Astrocyte (in vitro differentiated cells and primary cell): ENCODE data around the gene TRANK1. TPM values are rescaled to one million over a fixed set of nuclear protein-coding genes. Genes with fewer than 3 reads are reported as not detected.

Experiments used
- DNase-seq: peaks from one replicate; pipeline ENCODE4 v3.0.0-alpha.2; 2010; ENCODE audit warnings: low read depth
- FAIRE-seq: peaks from 2 replicates; lab custom pipeline; 2011; peaks lifted over from hg19 to GRCh38; lab: Jason Lieb, UNC
- H2AFZ ChIP-seq: 2 replicates; pipeline ENCODE4 v1.6.0; 2012; ENCODE audit warnings: low read depth, low read length, inconsistent platforms
- H3K27ac ChIP-seq: 2 replicates; pipeline ENCODE4 v1.5.1; 2011; ENCODE audit warnings: low read depth, low read length, inconsistent platforms
- H3K27me3 ChIP-seq: 2 replicates; pipeline ENCODE4 v1.6.0; 2011; ENCODE audit warnings: low read length, inconsistent platforms; ENCODE audit not compliant: insufficient read depth
- H3K36me3 ChIP-seq: 2 replicates; pipeline ENCODE4 v1.5.1; 2011; ENCODE audit warnings: low read length, inconsistent platforms; ENCODE audit not compliant: insufficient read depth
- H3K4me1 ChIP-seq: 2 replicates; pipeline ENCODE4 v1.5.1; 2011; ENCODE audit warnings: low read length, inconsistent platforms; ENCODE audit not compliant: insufficient read depth
- H3K4me2 ChIP-seq: 2 replicates; pipeline ENCODE4 v1.6.0; 2012; ENCODE audit warnings: low read length, inconsistent platforms
- H3K4me3 ChIP-seq: 2 replicates; pipeline ENCODE4 v1.5.1; 2011; ENCODE audit warnings: low read depth, mild to moderate bottlenecking, low read length, inconsistent platforms; ENCODE audit not compliant: insufficient read depth
- H3K79me2 ChIP-seq: 2 replicates; pipeline ENCODE4 v1.6.0; 2012; ENCODE audit warnings: mild to moderate bottlenecking, low read length, inconsistent platforms; ENCODE audit not compliant: insufficient read depth
- H3K9ac ChIP-seq: 2 replicates; pipeline ENCODE4 v1.6.0; 2012; ENCODE audit warnings: mild to moderate bottlenecking, low read length, inconsistent platforms
- H3K9me3 ChIP-seq: 2 replicates; pipeline ENCODE4 v1.5.1; 2012; ENCODE audit warnings: low read depth, mild to moderate bottlenecking, low read length, inconsistent platforms; ENCODE audit not compliant: insufficient read depth
- H4K20me1 ChIP-seq: 2 replicates; pipeline ENCODE4 v1.6.0; 2012; ENCODE audit warnings: low read length, inconsistent platforms; ENCODE audit not compliant: insufficient read depth
- H3K27ac Mint-ChIP-seq: one replicate; pipeline ENCODE4 v1.8.0; 2021; ENCODE audit warnings: mild to moderate bottlenecking, mixed read lengths; ENCODE audit not compliant: unreplicated experiment
- H3K27me3 Mint-ChIP-seq: one replicate; pipeline ENCODE4 v1.8.0; 2021; ENCODE audit warnings: low read depth, mixed read lengths; ENCODE audit not compliant: unreplicated experiment
- H3K36me3 Mint-ChIP-seq: one replicate; pipeline ENCODE4 v1.8.0; 2021; ENCODE audit warnings: low read depth, mixed read lengths; ENCODE audit not compliant: unreplicated experiment
- H3K4me1 Mint-ChIP-seq: one replicate; pipeline ENCODE4 v1.8.0; 2021; ENCODE audit warnings: low read depth, mixed read lengths; ENCODE audit not compliant: unreplicated experiment
- H3K4me3 Mint-ChIP-seq: one replicate; pipeline ENCODE4 v1.8.0; 2021; ENCODE audit warnings: mild to moderate bottlenecking, moderate library complexity, mixed read lengths; ENCODE audit not compliant: unreplicated experiment
- H3K9me3 Mint-ChIP-seq: one replicate; pipeline ENCODE4 v1.8.0; 2021; ENCODE audit warnings: mild to moderate bottlenecking, mixed read lengths; ENCODE audit not compliant: unreplicated experiment
- CTCF ChIP-seq: IDR thresholded peaks from 2 replicates; pipeline ENCODE4 v1.5.1; 2011; ENCODE audit warnings: low read depth, mild to moderate bottlenecking, inconsistent platforms, low read length, moderate library complexity; ENCODE audit not compliant: insufficient read depth
- EZH2 ChIP-seq: IDR thresholded peaks from 2 replicates; pipeline ENCODE4 v1.6.1; 2012; ENCODE audit warnings: mild to moderate bottlenecking, low read length, inconsistent platforms; ENCODE audit not compliant: insufficient read depth
- total RNA-seq: library from RNA; stranded (reverse); gene quantifications from 2 replicates; pipeline ENCODE4 v1.2.1, GENCODE V29; 2021

TRANK1 gene
- total RNA-seq, 1 donor from 2014 or later: 5.6 TPM

GRCh38 chr3:36903119-36903882 is 41.6 kb downstream of the TRANK1 start:
- FAIRE-seq: no peak

GRCh38 chr3:36901588-36901987 is 43.3 kb downstream of the TRANK1 start:
- H2AFZ ChIP-seq: no peak overlapping the region
- FAIRE-seq (no peak), DNase-seq (no peak)
- no peaks in the 10 kb centered on the region for H3K9me3 ChIP-seq
- TF ChIP-seq CTCF (no peak), EZH2 (no peak)
- no peaks in the 10 kb centered on the region for H3K79me2 ChIP-seq
- H3K27ac ChIP-seq: no peak overlapping the region
- H3K27ac Mint-ChIP-seq: no peak overlapping the region
- H3K36me3 ChIP-seq: no peaks in the 10 kb centered on the region
- peaks cover 2% of the 10 kb centered on the region for H3K36me3 Mint-ChIP-seq
- no peak overlapping the region for H3K9ac ChIP-seq
- no peaks in the 10 kb centered on the region for H4K20me1 ChIP-seq
- H3K4me2 ChIP-seq: no peak overlapping the region
- H3K9me3 Mint-ChIP-seq: peaks cover 2% of the 10 kb centered on the region
- no peaks in the 10 kb centered on the region for H3K27me3 ChIP-seq
- H3K4me3 ChIP-seq: no peak overlapping the region
- H3K4me1 Mint-ChIP-seq: peaks cover 5% of the 10 kb centered on the region
- no peaks in the 10 kb centered on the region for H3K4me1 ChIP-seq
- H3K27me3 Mint-ChIP-seq: peaks cover 2% of the 10 kb centered on the region
- H3K4me3 Mint-ChIP-seq: no peak overlapping the region

More at GRCh38 chr3:36903119-36903882, 41.6 kb downstream of the TRANK1 start:
- Histone ChIP-seq H2AFZ (no peak overlapping the region), H3K4me3 (no peak overlapping the region), H3K4me2 (no peak overlapping the region), H3K79me2 (no peaks in the 10 kb centered on the region), H3K36me3 (no peaks in the 10 kb centered on the region), H4K20me1 (no peaks in the 10 kb centered on the region), H3K4me1 (peaks cover 2% of the 10 kb centered on the region), H3K9ac (no peak overlapping the region), H3K27ac (no peak overlapping the region), H3K9me3 (no peaks in the 10 kb centered on the region), H3K27me3 (no peaks in the 10 kb centered on the region)
- peaks cover 2% of the 10 kb centered on the region for H3K27me3 Mint-ChIP-seq
- no peak overlapping the region for H3K27ac Mint-ChIP-seq
- H3K4me1 Mint-ChIP-seq: peaks cover 13% of the 10 kb centered on the region
- no peak for DNase-seq
- H3K9me3 Mint-ChIP-seq: peaks cover 2% of the 10 kb centered on the region
- TF ChIP-seq EZH2 (no peak), CTCF (no peak)
- no peaks in the 10 kb centered on the region for H3K36me3 Mint-ChIP-seq
- no peak overlapping the region for H3K4me3 Mint-ChIP-seq
